Measurements from ENCODE around the gene PDZRN4. TPM values are rescaled to one million over a fixed set of nuclear protein-coding genes. Genes with fewer than 3 reads are reported as not detected.

Gene PDZRN4
- total RNA-seq, 6 donors from 2014 or later = 0.17 to 1.3 (median 0.61) TPM; not detected in 1

GRCh38 chr12:41439801-41440200 is 251.7 kb downstream of the PDZRN4 start:
- 36 to 38% methylated on average over 2 of the region's 2 CpGs for WGBS, 2 donors
- no peak for TF ChIP-seq CTCF (IDR thresholded peaks at IDR 0.05)
- TF ChIP-seq POLR2AphosphoS5 (IDR thresholded peaks at IDR 0.05) = no peak
- no peaks in the 10 kb centered on the region for H3K9me3 ChIP-seq
- no peaks in the 10 kb centered on the region for H3K4me1 ChIP-seq
- H3K4me3 ChIP-seq = no peak overlapping the region
- DNase-seq (no peak), ATAC-seq (ENCODE audit: low FRiP score in 2 of 2) (no peak)
- no peaks in the 10 kb centered on the region for H3K27me3 ChIP-seq
- no peaks in the 10 kb centered on the region for H3K36me3 ChIP-seq
- no peak overlapping the region for H3K27ac ChIP-seq

GRCh38 chr12:41441180-41441579 is 253.1 kb downstream of the PDZRN4 start:
- no peaks in the 10 kb centered on the region for H3K9me3 ChIP-seq
- no peaks in the 10 kb centered on the region for H3K4me1 ChIP-seq
- no peak overlapping the region for H3K27ac ChIP-seq
- no peak for DNase-seq
- no peaks in the 10 kb centered on the region for H3K36me3 ChIP-seq
- no peaks in the 10 kb centered on the region for H3K27me3 ChIP-seq
- TF ChIP-seq POLR2A (IDR thresholded peaks at IDR 0.05) (no peak), CTCF (IDR thresholded peaks at IDR 0.05) (no peak), POLR2AphosphoS5 (IDR thresholded peaks at IDR 0.05) (no peak), EP300 (IDR thresholded peaks at IDR 0.05) (no peak)
- no peak for ATAC-seq (ENCODE audit: low FRiP score in 2 of 2)
- no peak overlapping the region for H3K4me3 ChIP-seq

- Histone ChIP-seq H3K27ac (no peak overlapping the region), H3K9me3 (no peaks in the 10 kb centered on the region), H3K36me3 (no peaks in the 10 kb centered on the region), H3K27me3 (no peaks in the 10 kb centered on the region), H3K4me3 (no peak overlapping the region), H3K4me1 (no peaks in the 10 kb centered on the region)
- no peak for DNase-seq
- TF ChIP-seq POLR2AphosphoS5 (IDR thresholded peaks at IDR 0.05) (no peak), EP300 (IDR thresholded peaks at IDR 0.05) (no peak), POLR2A (IDR thresholded peaks at IDR 0.05) (no peak), CTCF (IDR thresholded peaks at IDR 0.05) (no peak)
- ATAC-seq (ENCODE audit: low FRiP score in 2 of 2) = no peak
Observed at GRCh38 chr12:41442896-41443295, 254.8 kb downstream of the PDZRN4 start.

- Histone ChIP-seq H3K4me1 (no peaks in the 10 kb centered on the region), H3K36me3 (no peaks in the 10 kb centered on the region), H3K9me3 (no peaks in the 10 kb centered on the region), H3K27me3 (no peaks in the 10 kb centered on the region), H3K4me3 (no peak overlapping the region), H3K27ac (no peak overlapping the region)
- TF ChIP-seq POLR2AphosphoS5 (IDR thresholded peaks at IDR 0.05) = no peak
- TF ChIP-seq POLR2A (IDR thresholded peaks at IDR 0.05) = no peak
- TF ChIP-seq CTCF (IDR thresholded peaks at IDR 0.05) = no peak
- no peak for TF ChIP-seq EP300 (IDR thresholded peaks at IDR 0.05)
- DNase-seq (no peak), ATAC-seq (ENCODE audit: low FRiP score in 2 of 2) (no peak)
- WGBS, 2 donors = 43 to 72% methylated on average over 2 of the region's 2 CpGs
Observed at GRCh38 chr12:41443690-41444089, 255.6 kb downstream of the PDZRN4 start.

- DNase-seq = no peak
- no peaks in the 10 kb centered on the region for H3K27me3 ChIP-seq
- H3K27ac ChIP-seq = no peak overlapping the region
- no peak overlapping the region for H3K4me3 ChIP-seq
- no peaks in the 10 kb centered on the region for H3K4me1 ChIP-seq
- no peaks in the 10 kb centered on the region for H3K36me3 ChIP-seq
- no peak for ATAC-seq (ENCODE audit: low FRiP score in 2 of 2)
- H3K9me3 ChIP-seq = no peaks in the 10 kb centered on the region
- 60 to 76% methylated on average over 6 of the region's 6 CpGs for WGBS, 2 donors
- TF ChIP-seq POLR2A (IDR thresholded peaks at IDR 0.05) = no peak
- TF ChIP-seq EP300 (IDR thresholded peaks at IDR 0.05) = no peak
- no peak for TF ChIP-seq POLR2AphosphoS5 (IDR thresholded peaks at IDR 0.05)
- TF ChIP-seq CTCF (IDR thresholded peaks at IDR 0.05) = no peak
Observed at GRCh38 chr12:41452838-41453407, 264.8 kb downstream of the PDZRN4 start.
